ENCODE measurements around the gene TTLL5.

TTLL5 gene

DNA sequence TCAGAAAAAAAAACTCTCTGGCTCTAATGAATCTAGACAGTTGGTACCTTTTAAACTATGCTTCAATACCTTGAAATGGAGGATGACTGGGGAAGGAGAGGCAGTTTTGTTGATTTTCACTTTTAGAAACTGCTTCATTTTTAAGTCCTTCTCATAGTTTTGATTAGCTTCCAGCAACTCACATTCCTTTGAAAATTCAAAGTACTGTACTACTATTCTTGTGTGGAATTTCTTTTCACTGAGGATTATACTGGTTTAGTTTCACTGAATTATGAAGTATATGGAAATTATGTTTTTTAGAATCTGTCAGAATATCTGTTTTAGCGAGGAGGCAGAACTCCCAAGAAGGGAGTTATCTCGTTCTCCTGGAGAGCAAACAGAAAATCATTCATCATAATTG is 204.5 kb downstream of the TTLL5 start:
- Histone ChIP-seq H3K4me1 (ENCODE audit: control insufficient read depth, insufficient read depth, low read length) (peaks cover 8% of the 10 kb centered on the region), H3K9ac (ENCODE audit: low read length) (no peak overlapping the region), H3K9me3 (ENCODE audit: control insufficient read depth, low read length) (no peaks in the 10 kb centered on the region)

GRCh38 chr14:75866970-75867369 is 205.9 kb downstream of the TTLL5 start:
- Histone ChIP-seq H3K4me1 (ENCODE audit: control insufficient read depth, insufficient read depth, low read length) (peaks cover 15% of the 10 kb centered on the region), H3K27me3 (ENCODE audit: control insufficient read depth, insufficient read depth, low read length) (no peaks in the 10 kb centered on the region), H3K9ac (ENCODE audit: low read length) (no peak overlapping the region), H3K4me3 (ENCODE audit: low read length) (no peak overlapping the region), H3K36me3 (ENCODE audit: control insufficient read depth, insufficient read depth, low read length) (no peaks in the 10 kb centered on the region), H3K9me3 (ENCODE audit: control insufficient read depth, low read length) (no peaks in the 10 kb centered on the region)

More for the DNA sequence above, 204.5 kb downstream of the TTLL5 start:
- Histone ChIP-seq H3K27me3 (ENCODE audit: control insufficient read depth, insufficient read depth, low read length) (no peaks in the 10 kb centered on the region), H3K4me3 (ENCODE audit: low read length) (no peak overlapping the region), H3K36me3 (ENCODE audit: control insufficient read depth, insufficient read depth, low read length) (no peaks in the 10 kb centered on the region)

- Histone ChIP-seq H3K27me3 (ENCODE audit: control insufficient read depth, insufficient read depth, low read length) (no peaks in the 10 kb centered on the region), H3K9me3 (ENCODE audit: control insufficient read depth, low read length) (no peaks in the 10 kb centered on the region), H3K4me3 (ENCODE audit: low read length) (no peak overlapping the region), H3K36me3 (ENCODE audit: control insufficient read depth, insufficient read depth, low read length) (no peaks in the 10 kb centered on the region), H3K9ac (ENCODE audit: low read length) (no peak overlapping the region), H3K4me1 (ENCODE audit: control insufficient read depth, insufficient read depth, low read length) (peaks cover 20% of the 10 kb centered on the region)
These were observed 210.3 kb downstream of the TTLL5 start for GRCh38 chr14:75871181-75871880.

DNA sequence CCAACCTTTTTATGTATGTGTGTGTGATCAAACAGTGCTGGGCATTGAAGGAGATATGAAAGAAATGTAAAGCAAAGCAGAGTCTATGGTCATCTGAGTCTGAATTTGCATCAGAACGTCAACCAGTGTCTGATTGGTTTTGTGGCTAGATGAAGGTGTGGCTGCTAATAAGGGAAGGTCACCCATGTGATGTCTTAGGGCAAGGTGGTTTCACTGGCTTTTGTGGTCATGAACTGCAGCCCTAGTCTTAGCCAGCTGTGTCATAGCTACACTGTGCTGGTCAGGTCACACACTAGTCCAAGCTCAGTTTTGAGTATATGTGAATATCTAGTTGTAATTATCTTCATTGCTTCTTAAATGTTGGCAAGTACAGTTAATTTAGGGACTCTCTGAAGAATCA is 214.9 kb downstream of the TTLL5 start:
- peaks cover 14% of the 10 kb centered on the region for H3K4me1 ChIP-seq (ENCODE audit: control insufficient read depth, insufficient read depth, low read length)
- H3K4me3 ChIP-seq (ENCODE audit: low read length) = no peak overlapping the region
- H3K9ac ChIP-seq (ENCODE audit: low read length) = no peak overlapping the region
- H3K9me3 ChIP-seq (ENCODE audit: control insufficient read depth, low read length) = no peaks in the 10 kb centered on the region
- no peaks in the 10 kb centered on the region for H3K27me3 ChIP-seq (ENCODE audit: control insufficient read depth, insufficient read depth, low read length)
- no peaks in the 10 kb centered on the region for H3K36me3 ChIP-seq (ENCODE audit: control insufficient read depth, insufficient read depth, low read length)

DNA sequence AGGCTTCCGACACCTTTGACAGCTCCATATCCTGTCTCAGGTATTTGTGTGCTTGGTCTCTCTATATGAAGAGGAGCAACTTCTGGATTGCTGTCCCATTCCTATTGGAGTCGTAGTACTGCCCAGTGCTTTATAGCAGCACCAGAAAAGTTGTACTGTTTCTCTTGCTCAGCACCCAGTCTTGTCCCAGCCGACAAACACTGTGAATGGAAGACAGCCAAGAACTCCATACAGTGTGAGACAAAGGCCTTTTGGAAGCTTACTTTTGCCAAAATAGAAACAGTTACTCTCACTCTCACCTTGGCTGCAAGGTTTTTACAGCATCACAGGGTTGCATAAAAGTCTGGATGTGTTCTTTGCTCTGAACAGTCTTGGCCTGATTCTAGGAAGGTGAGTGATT is 215.5 kb downstream of the TTLL5 start:
- no peaks in the 10 kb centered on the region for H3K36me3 ChIP-seq (ENCODE audit: control insufficient read depth, insufficient read depth, low read length)
- no peaks in the 10 kb centered on the region for H3K9me3 ChIP-seq (ENCODE audit: control insufficient read depth, low read length)
- H3K27me3 ChIP-seq (ENCODE audit: control insufficient read depth, insufficient read depth, low read length) = no peaks in the 10 kb centered on the region
- H3K4me3 ChIP-seq (ENCODE audit: low read length) = no peak overlapping the region
- peaks cover 9% of the 10 kb centered on the region for H3K4me1 ChIP-seq (ENCODE audit: control insufficient read depth, insufficient read depth, low read length)
- H3K9ac ChIP-seq (ENCODE audit: low read length) = no peak overlapping the region

- Histone ChIP-seq H3K9ac (ENCODE audit: low read length) (no peak overlapping the region), H3K36me3 (ENCODE audit: control insufficient read depth, insufficient read depth, low read length) (no peaks in the 10 kb centered on the region), H3K9me3 (ENCODE audit: control insufficient read depth, low read length) (no peaks in the 10 kb centered on the region), H3K4me3 (ENCODE audit: low read length) (no peak overlapping the region), H3K4me1 (ENCODE audit: control insufficient read depth, insufficient read depth, low read length) (peaks cover 7% of the 10 kb centered on the region), H3K27me3 (ENCODE audit: control insufficient read depth, insufficient read depth, low read length) (no peaks in the 10 kb centered on the region)
These were observed 216.2 kb downstream of the TTLL5 start for GRCh38 chr14:75877292-75877691.

DNA sequence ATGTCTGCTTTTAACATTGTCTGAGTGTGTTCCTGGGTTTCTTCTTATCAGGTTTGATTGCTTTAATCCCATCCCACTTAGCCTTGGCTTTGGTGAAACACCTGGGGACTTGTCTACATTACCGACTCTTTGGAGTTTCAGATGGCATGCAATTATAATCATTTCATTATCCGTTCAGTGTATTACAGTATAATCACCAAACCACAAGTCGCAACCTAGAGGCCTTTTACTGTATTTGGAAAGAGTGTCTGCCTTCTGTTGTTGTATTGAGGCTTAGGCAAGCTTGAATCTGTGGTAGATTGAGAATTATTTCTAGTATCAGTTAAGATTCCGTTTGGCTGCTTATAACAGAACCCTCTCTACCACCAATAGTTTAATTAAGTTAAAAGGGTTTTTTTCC is 216.8 kb downstream of the TTLL5 start:
- no peaks in the 10 kb centered on the region for H3K27me3 ChIP-seq (ENCODE audit: control insufficient read depth, insufficient read depth, low read length)
- no peaks in the 10 kb centered on the region for H3K36me3 ChIP-seq (ENCODE audit: control insufficient read depth, insufficient read depth, low read length)
- H3K4me3 ChIP-seq (ENCODE audit: low read length) = no peak overlapping the region
- H3K4me1 ChIP-seq (ENCODE audit: control insufficient read depth, insufficient read depth, low read length) = peaks cover 7% of the 10 kb centered on the region
- no peak overlapping the region for H3K9ac ChIP-seq (ENCODE audit: low read length)
- H3K9me3 ChIP-seq (ENCODE audit: control insufficient read depth, low read length) = no peaks in the 10 kb centered on the region

- H3K36me3 ChIP-seq (ENCODE audit: control insufficient read depth, insufficient read depth, low read length) = no peaks in the 10 kb centered on the region
- H3K4me3 ChIP-seq (ENCODE audit: low read length) = no peak overlapping the region
- H3K4me1 ChIP-seq (ENCODE audit: control insufficient read depth, insufficient read depth, low read length) = peaks cover 7% of the 10 kb centered on the region
- H3K27me3 ChIP-seq (ENCODE audit: control insufficient read depth, insufficient read depth, low read length) = no peaks in the 10 kb centered on the region
- H3K9me3 ChIP-seq (ENCODE audit: control insufficient read depth, low read length) = no peaks in the 10 kb centered on the region
- H3K9ac ChIP-seq (ENCODE audit: low read length) = no peak overlapping the region
These were observed 218.0 kb downstream of the TTLL5 start for GRCh38 chr14:75879031-75879430.

DNA sequence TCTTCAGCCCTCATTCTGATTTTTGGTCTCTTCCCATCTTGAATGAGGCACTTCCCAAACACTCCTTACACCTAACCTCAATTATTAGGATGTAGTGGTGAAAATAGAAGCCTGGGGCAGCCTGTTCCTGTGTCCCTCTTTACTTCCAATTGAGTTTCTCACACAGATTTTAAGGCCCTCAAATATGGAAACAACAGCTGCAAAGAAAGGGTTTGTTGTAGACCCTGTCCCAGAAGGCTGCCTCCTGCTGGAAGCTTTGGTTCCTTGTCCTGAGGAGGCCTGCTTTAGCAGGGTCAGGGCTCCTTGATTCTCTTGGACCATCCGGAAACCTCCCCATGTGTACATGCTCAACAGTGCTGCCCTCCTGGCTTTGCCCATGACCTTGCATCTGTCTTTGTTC is 219.5 kb downstream of the TTLL5 start:
- Histone ChIP-seq H3K4me1 (ENCODE audit: control insufficient read depth, insufficient read depth, low read length) (peaks cover 7% of the 10 kb centered on the region), H3K9me3 (ENCODE audit: control insufficient read depth, low read length) (no peaks in the 10 kb centered on the region), H3K36me3 (ENCODE audit: control insufficient read depth, insufficient read depth, low read length) (no peaks in the 10 kb centered on the region), H3K4me3 (ENCODE audit: low read length) (no peak overlapping the region), H3K9ac (ENCODE audit: low read length) (no peak overlapping the region), H3K27me3 (ENCODE audit: control insufficient read depth, insufficient read depth, low read length) (no peaks in the 10 kb centered on the region)

DNA sequence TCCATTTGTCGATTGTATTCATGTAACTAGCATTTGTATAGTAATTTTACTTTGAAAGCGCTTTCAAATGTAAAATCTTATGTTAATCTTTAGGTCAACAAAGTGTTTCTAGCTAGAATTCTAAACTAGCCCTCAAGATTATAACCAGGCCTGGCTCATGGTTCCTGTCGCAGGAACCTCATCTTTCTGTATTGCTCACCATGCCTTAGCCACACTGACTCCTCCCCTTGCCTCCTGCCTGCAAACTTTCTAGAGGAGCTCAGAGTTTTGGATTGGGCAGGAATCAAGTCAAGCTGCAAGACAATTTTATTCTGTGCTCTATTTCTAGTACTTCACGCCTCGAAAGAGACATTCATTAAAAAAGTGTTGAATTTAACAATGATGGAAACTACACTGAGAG is 220.9 kb downstream of the TTLL5 start:
- Histone ChIP-seq H3K4me1 (ENCODE audit: control insufficient read depth, insufficient read depth, low read length) (no peaks in the 10 kb centered on the region), H3K36me3 (ENCODE audit: control insufficient read depth, insufficient read depth, low read length) (no peaks in the 10 kb centered on the region), H3K9ac (ENCODE audit: low read length) (no peak overlapping the region), H3K27me3 (ENCODE audit: control insufficient read depth, insufficient read depth, low read length) (no peaks in the 10 kb centered on the region), H3K9me3 (ENCODE audit: control insufficient read depth, low read length) (no peaks in the 10 kb centered on the region), H3K4me3 (ENCODE audit: low read length) (no peak overlapping the region)

DNA sequence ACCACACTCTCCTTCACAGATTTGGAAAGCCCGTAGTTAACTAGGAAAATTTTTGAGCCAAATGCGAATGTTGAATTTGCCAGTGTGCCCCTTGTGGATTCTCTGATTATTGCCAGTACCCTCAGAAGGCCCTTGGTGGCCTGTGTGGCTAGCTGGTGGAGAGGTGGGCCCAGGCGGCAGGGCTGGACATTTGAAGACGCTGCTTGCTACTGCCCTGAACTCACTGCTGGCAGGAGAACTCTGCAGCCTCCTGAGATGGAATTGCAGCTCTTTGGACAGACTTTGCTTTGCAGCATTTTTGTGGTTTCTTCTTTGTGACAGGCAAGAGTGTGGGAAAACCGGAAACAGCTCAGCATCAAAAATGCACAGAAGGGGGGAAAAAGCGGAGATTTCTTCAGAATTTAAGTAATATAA is 223.2 kb downstream of the TTLL5 start:
- Histone ChIP-seq H3K36me3 (ENCODE audit: control insufficient read depth, insufficient read depth, low read length) (no peaks in the 10 kb centered on the region), H3K9me3 (ENCODE audit: control insufficient read depth, low read length) (no peaks in the 10 kb centered on the region), H3K4me1 (ENCODE audit: control insufficient read depth, insufficient read depth, low read length) (no peaks in the 10 kb centered on the region), H3K4me3 (ENCODE audit: low read length) (no peak overlapping the region), H3K27me3 (ENCODE audit: control insufficient read depth, insufficient read depth, low read length) (no peaks in the 10 kb centered on the region), H3K9ac (ENCODE audit: low read length) (no peak overlapping the region)

DNA sequence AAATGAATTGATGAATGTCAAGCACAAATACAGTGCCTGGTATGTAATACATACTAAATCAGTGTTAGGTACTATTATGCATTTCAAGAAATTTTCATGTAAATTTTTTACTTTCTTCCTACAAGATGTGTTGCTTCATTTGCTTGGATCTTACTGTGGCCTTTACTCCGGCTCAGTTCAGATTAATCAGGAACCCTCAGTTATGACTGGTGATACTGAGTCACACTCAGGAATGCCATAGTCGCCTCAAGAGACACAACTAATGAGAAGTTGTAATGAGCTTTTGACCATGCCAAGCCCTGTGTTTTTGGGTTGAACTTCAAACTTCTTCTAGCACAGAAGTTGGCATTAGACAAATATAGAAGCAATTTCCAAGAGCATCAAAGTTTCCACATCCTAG is 224.8 kb downstream of the TTLL5 start:
- H3K9me3 ChIP-seq (ENCODE audit: control insufficient read depth, low read length) = no peaks in the 10 kb centered on the region
- H3K36me3 ChIP-seq (ENCODE audit: control insufficient read depth, insufficient read depth, low read length) = no peaks in the 10 kb centered on the region
- H3K4me3 ChIP-seq (ENCODE audit: low read length) = no peak overlapping the region
- H3K27me3 ChIP-seq (ENCODE audit: control insufficient read depth, insufficient read depth, low read length) = no peaks in the 10 kb centered on the region
- no peak overlapping the region for H3K9ac ChIP-seq (ENCODE audit: low read length)
- H3K4me1 ChIP-seq (ENCODE audit: control insufficient read depth, insufficient read depth, low read length) = no peaks in the 10 kb centered on the region

Data from mucosa of stomach (tissue), 1 donor.